Stimulated activated naive B cell treated with anti-CD40 and anti-IgM and Interleukin-4, amounts not matched to agents 10 μg/mL and 1 μg/mL and 100 μg/mL, for 72 hours (primary cell): ENCODE measurements around the gene LMTK2.

ENCODE experiments used
- ATAC-seq, 2 donors: fragments of 150-1000 bp; cut with Tn5 transposase; replicated peaks; 2 replicates each; pipeline ENCODE4 v1.10.0; 2021; ENCODE audit warnings: moderate library complexity in 1 of 2
- DNase-seq: peaks from one replicate; pipeline ENCODE4 v3.0.0; 2021
- H3K27ac Mint-ChIP-seq: one replicate; pipeline ENCODE4 v1.8.0; 2022; ENCODE audit warnings: mild to moderate bottlenecking, mixed read lengths
- H3K27me3 Mint-ChIP-seq, 2 donors: one replicate each; pipeline ENCODE4 v1.8.0; 2022; ENCODE audit warnings: mixed read lengths in 2 of 2
- H3K36me3 Mint-ChIP-seq, 2 donors: one replicate each; pipeline ENCODE4 v1.8.0; 2022; ENCODE audit warnings: mixed read lengths in 2 of 2, mild to moderate bottlenecking in 1 of 2
- H3K4me1 Mint-ChIP-seq, 2 donors: one replicate each; pipeline ENCODE4 v1.8.0; 2022; ENCODE audit warnings: mixed read lengths in 2 of 2, mild to moderate bottlenecking in 1 of 2
- H3K4me3 Mint-ChIP-seq, 2 donors: one replicate each; pipeline ENCODE4 v1.8.0; 2022; ENCODE audit warnings: mild to moderate bottlenecking in 2 of 2, mixed read lengths in 2 of 2, moderate library complexity in 1 of 2
- H3K9me3 Mint-ChIP-seq, 2 donors: one replicate each; pipeline ENCODE4 v1.8.0; 2022; ENCODE audit warnings: mixed read lengths in 2 of 2, mild to moderate bottlenecking in 1 of 2

Gene LMTK2

GRCh38 chr7:98236355-98237185 lies 129.9 kb downstream of the LMTK2 start:
- no peaks in the 10 kb centered on the region for H3K9me3 Mint-ChIP-seq
- no peaks in the 10 kb centered on the region for H3K27me3 Mint-ChIP-seq
- no peak for DNase-seq
- H3K27ac Mint-ChIP-seq, result no peak overlapping the region
- peaks cover 55 to 73% of the 10 kb centered on the region in 2 donors for H3K36me3 Mint-ChIP-seq
- no peak overlapping the region for H3K4me3 Mint-ChIP-seq
- no peaks in the 10 kb centered on the region for H3K4me1 Mint-ChIP-seq
- no peak for ATAC-seq

GRCh38 chr7:98238076-98238475 lies 131.4 kb downstream of the LMTK2 start:
- DNase-seq (no peak), ATAC-seq (no peak)
- Mint-ChIP-seq H3K4me1 (no peaks in the 10 kb centered on the region), H3K9me3 (no peaks in the 10 kb centered on the region), H3K36me3 (peaks cover 57 to 82% of the 10 kb centered on the region in 2 donors), H3K27me3 (no peaks in the 10 kb centered on the region), H3K27ac (no peak overlapping the region), H3K4me3 (no peak overlapping the region)

GRCh38 chr7:98238976-98239375 lies 132.3 kb downstream of the LMTK2 start:
- ATAC-seq (no peak), DNase-seq (no peak)
- Mint-ChIP-seq H3K4me3 (no peak overlapping the region), H3K36me3 (peaks cover 59 to 79% of the 10 kb centered on the region in 2 donors), H3K4me1 (no peaks in the 10 kb centered on the region), H3K27ac (no peak overlapping the region), H3K27me3 (no peaks in the 10 kb centered on the region), H3K9me3 (no peaks in the 10 kb centered on the region)

- Mint-ChIP-seq H3K36me3 (peaks cover 60 to 73% of the 10 kb centered on the region in 2 donors), H3K4me1 (no peaks in the 10 kb centered on the region), H3K27me3 (no peaks in the 10 kb centered on the region), H3K4me3 (no peak overlapping the region), H3K9me3 (no peaks in the 10 kb centered on the region), H3K27ac (no peak overlapping the region)
- peak; percentile 59 to 63 for ATAC-seq
- no peak for DNase-seq
Observed at GRCh38 chr7:98240961-98241673, 134.5 kb downstream of the LMTK2 start.

- Mint-ChIP-seq H3K9me3 (no peaks in the 10 kb centered on the region), H3K27me3 (no peaks in the 10 kb centered on the region), H3K27ac (no peak overlapping the region), H3K4me1 (no peaks in the 10 kb centered on the region), H3K4me3 (no peak overlapping the region), H3K36me3 (peaks cover 53 to 68% of the 10 kb centered on the region in 2 donors)
- ATAC-seq (peak in 1 of 2 donors; percentile 6), DNase-seq (no peak)
Observed at GRCh38 chr7:98241674-98242241, 135.1 kb downstream of the LMTK2 start.

GRCh38 chr7:98242342-98242741 lies 135.7 kb downstream of the LMTK2 start:
- Mint-ChIP-seq H3K27me3 (no peaks in the 10 kb centered on the region), H3K4me1 (no peaks in the 10 kb centered on the region), H3K4me3 (no peak overlapping the region), H3K9me3 (no peaks in the 10 kb centered on the region), H3K36me3 (peaks cover 52 to 62% of the 10 kb centered on the region in 2 donors), H3K27ac (no peak overlapping the region)
- DNase-seq (no peak), ATAC-seq (no peak)

GRCh38 chr7:98242934-98243333 lies 136.3 kb downstream of the LMTK2 start:
- Mint-ChIP-seq H3K9me3 (no peaks in the 10 kb centered on the region), H3K4me1 (peaks cover 0 to under 1% of the 10 kb centered on the region in 2 donors), H3K27ac (no peak overlapping the region), H3K36me3 (peaks cover 51 to 58% of the 10 kb centered on the region in 2 donors), H3K27me3 (no peaks in the 10 kb centered on the region), H3K4me3 (no peak overlapping the region)
- DNase-seq (no peak), ATAC-seq (no peak)

- no peak for DNase-seq
- H3K4me3 Mint-ChIP-seq, result no peak overlapping the region
- peaks cover 7 to 9% of the 10 kb centered on the region in 2 donors for H3K4me1 Mint-ChIP-seq
- H3K9me3 Mint-ChIP-seq, result no peaks in the 10 kb centered on the region
- peaks cover 32 to 47% of the 10 kb centered on the region in 2 donors for H3K36me3 Mint-ChIP-seq
- ATAC-seq, result no peak
- H3K27ac Mint-ChIP-seq, result no peak overlapping the region
- no peaks in the 10 kb centered on the region for H3K27me3 Mint-ChIP-seq
Observed at GRCh38 chr7:98244871-98245270, 138.2 kb downstream of the LMTK2 start.

- H3K9me3 Mint-ChIP-seq, result no peaks in the 10 kb centered on the region
Observed at GRCh38 chr7:98248156-98248555, 141.5 kb downstream of the LMTK2 start.

GRCh38 chr7:98249106-98249505 lies 142.4 kb downstream of the LMTK2 start:
- no peak for ATAC-seq
- peaks cover 26 to 40% of the 10 kb centered on the region in 2 donors for H3K4me1 Mint-ChIP-seq
- H3K36me3 Mint-ChIP-seq, result peaks cover 10 to 25% of the 10 kb centered on the region in 2 donors
- no peak for DNase-seq
- H3K4me3 Mint-ChIP-seq, result peak overlapping the region in 1 of 2 donors; percentile 32
- no peaks in the 10 kb centered on the region for H3K27me3 Mint-ChIP-seq
- H3K9me3 Mint-ChIP-seq, result no peaks in the 10 kb centered on the region
- peak overlapping the region; percentile 59 for H3K27ac Mint-ChIP-seq

More at GRCh38 chr7:98248156-98248555, 141.5 kb downstream of the LMTK2 start:
- no peak for ATAC-seq
- Mint-ChIP-seq H3K36me3 (peaks cover 13 to 27% of the 10 kb centered on the region in 2 donors), H3K27ac (no peak overlapping the region), H3K4me1 (peaks cover 26 to 34% of the 10 kb centered on the region in 2 donors), H3K27me3 (no peaks in the 10 kb centered on the region), H3K4me3 (no peak overlapping the region)
- no peak for DNase-seq

GRCh38 chr7:98250789-98251188 lies 144.1 kb downstream of the LMTK2 start:
- Mint-ChIP-seq H3K36me3 (peaks cover 4 to 21% of the 10 kb centered on the region in 2 donors), H3K4me3 (peak overlapping the region; percentile 74 to 94), H3K9me3 (no peaks in the 10 kb centered on the region), H3K4me1 (peaks cover 26 to 40% of the 10 kb centered on the region in 2 donors), H3K27ac (peak overlapping the region; percentile 27), H3K27me3 (no peaks in the 10 kb centered on the region)
- ATAC-seq (no peak), DNase-seq (no peak)

- no peaks in the 10 kb centered on the region for H3K9me3 Mint-ChIP-seq
- H3K4me3 Mint-ChIP-seq, result peak overlapping the region; percentile 94 to 100
- peaks cover 26 to 40% of the 10 kb centered on the region in 2 donors for H3K4me1 Mint-ChIP-seq
- H3K27me3 Mint-ChIP-seq, result no peaks in the 10 kb centered on the region
- ATAC-seq (peak; percentile 20 to 32), DNase-seq (no peak)
- peak overlapping the region; percentile 25 for H3K27ac Mint-ChIP-seq
- peaks cover 4 to 19% of the 10 kb centered on the region in 2 donors for H3K36me3 Mint-ChIP-seq
Observed at GRCh38 chr7:98251231-98251600, 144.6 kb downstream of the LMTK2 start.

- peaks cover 6 to 25% of the 10 kb centered on the region in 2 donors for H3K36me3 Mint-ChIP-seq
- ATAC-seq, result peak; percentile 98 to 99
Observed at GRCh38 chr7:98251601-98252424, 145.2 kb downstream of the LMTK2 start, which contains the start of gene TECPR1. TECPR1 (minus strand) TSS chr7:98252232; CDS start chr7:98246146, 6,086 bp downstream.

More at GRCh38 chr7:98251601-98252424, 145.2 kb downstream of the LMTK2 start, which contains the start of gene TECPR1:
- peak; percentile 88 for DNase-seq
- Mint-ChIP-seq H3K27me3 (no peaks in the 10 kb centered on the region), H3K9me3 (no peaks in the 10 kb centered on the region), H3K4me1 (peaks cover 26 to 40% of the 10 kb centered on the region in 2 donors), H3K27ac (peak within 1 kb of the TSS; percentile 96), H3K4me3 (peak within 1 kb of the TSS; percentile 94 to 100)
